ENCODE measurements around the gene SPIC.
"Not testable (repeated sequence)": the region's sequence is repeated elsewhere in the genome, so short reads cannot be mapped to it uniquely, and the experiment has no call there.

The SPIC gene

DNA sequence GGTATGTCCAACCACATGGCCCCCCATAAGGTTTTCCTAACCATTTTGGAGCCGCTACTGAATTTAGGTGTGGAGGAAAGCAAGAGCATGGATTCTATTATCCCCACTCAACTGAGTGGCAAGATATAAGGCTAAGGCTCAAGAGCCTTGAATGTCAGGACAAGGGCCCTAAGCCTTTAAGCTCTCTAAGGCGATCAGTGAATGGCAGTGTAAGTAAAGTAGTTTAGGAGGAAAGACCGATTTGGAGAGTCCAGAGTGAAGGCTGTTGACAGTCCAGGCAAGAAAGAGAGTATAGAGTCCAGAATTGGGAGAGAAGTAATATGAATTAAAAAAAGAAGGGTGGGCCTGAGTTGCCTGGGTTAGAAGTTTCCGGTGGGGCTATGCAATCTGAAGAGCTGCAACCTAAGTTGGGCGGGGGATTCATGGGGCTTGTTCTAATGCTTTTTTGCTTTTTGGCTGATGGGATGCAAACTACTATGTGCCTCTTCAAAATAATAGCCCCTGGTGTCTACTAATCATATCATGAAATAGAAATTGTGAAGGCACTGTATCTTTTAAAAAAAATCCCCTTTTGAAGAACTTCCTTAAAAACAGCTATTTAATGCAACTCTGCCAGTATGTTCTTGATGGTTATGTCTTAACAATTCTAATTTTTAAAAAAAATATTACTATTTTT, at the start of gene SPIC:
SPIC (plus strand) TSS at position 626 of the 676 bp plus-strand sequence. CDS start 1,569 bp downstream, outside the sequence.
- no peak for DNase-seq (ENCODE audit: low read depth)

DNA sequence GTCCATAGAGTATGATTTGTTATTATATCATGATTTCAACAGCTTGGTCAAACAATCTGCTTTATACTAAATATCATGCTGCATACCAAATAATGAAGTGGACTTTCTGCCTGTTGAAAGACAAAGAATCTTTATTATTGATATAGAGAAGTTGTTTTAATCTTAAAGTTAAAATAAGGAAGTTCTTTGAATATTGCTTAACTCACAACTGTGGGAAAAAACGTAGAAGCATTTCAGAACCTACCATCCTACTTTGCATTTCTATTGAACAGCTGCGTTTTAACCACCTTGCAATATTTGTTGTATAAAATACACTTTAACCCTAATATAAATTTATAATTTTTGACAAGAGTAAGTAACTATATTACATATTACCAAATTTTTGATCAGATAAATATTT, 44.7 kb upstream of the SPIC start:
- no peak for DNase-seq (ENCODE audit: low read depth)

DNA sequence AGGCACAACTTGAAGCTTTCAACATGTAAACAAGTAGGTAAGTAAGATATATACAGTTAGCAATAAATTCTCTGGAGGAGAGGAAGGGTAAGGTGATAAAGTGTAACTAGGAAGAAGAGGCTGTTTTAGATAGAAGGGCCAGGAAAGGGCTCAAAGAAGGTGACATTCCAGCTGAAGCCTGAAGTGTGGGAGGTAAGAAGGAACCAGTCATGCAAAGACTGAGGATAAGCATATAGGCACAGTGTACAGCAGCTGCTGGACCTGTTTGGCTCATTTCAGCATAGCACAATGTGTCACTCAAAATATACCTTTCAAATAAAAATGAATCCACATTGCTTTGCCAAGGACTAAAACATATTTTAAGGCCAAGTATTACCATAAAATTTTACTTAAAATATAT, 39.0 kb upstream of the SPIC start:
- no peak for DNase-seq (ENCODE audit: low read depth)

DNA sequence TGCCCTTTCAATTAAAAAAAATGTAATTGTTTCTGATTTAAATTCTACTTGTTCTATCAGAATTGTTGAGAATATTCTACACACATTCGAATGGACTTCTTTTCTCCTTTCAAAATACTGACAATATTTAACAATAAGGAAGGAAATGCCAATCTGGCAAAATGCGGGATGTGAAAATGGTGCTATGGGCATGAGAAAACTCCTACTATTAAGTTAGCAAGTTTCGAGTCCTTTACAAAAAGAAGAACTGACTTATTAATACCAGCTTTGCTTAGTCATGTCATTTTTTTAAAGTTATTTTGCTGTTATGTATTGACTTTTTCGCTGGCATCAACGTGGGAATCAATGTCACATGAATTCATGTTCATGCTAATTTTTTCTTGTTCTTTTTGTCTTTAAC, 35.9 kb upstream of the SPIC start:
- DNase-seq (ENCODE audit: low read depth): no peak

DNA sequence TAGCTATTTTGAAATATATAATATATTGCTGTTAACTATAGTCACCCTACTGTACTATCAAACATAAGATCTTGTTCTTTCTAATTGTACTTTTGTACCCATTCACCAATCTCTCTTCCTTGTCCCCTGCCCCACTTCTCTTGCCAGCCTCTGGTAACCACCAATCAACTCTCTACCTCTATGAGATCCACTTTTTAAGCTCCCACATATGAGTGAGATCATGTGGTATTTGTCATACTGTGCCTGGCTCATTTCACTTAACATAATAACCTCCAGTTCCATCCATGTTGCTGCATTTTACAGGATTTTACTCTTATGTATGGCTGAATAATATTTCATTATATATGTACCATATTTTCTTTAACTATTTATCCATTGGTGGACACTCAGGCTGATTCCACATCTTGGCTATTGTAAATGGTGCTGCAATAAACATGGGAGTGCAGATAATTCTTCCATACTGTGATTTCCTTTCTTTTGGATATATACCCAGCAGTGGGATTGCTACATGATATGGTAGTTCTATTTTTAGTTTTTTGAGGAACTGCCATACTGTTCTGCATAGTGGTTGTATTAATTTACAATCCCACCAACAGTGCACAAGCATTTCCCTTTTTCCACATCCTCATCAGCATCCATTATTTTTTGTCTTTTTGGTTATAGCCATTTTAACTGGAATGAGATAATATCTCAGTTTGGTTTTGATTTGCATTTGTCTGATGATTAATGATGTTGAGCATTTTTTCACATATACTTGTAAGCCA, 33.5 kb upstream of the SPIC start:
- DNase-seq (ENCODE audit: low read depth): no peak

DNA sequence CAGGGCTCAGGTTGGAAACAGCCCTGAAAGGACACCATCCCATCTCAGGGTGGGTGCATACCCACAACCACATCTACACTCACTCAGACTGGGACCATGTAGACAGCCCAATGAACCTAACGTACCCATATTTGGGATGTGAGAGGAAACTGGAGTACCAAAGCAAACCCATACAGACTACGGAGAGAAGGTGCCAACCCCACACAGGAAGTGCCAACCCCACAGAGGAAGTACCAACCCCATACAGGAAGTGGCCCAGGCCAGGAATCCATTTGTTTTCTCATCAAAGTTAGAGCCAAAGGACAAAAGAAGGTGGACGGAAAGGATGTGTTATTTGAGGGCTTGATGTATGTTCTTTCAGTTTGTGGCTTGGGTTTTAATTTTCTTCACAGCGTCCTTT, 19.5 kb upstream of the SPIC start:
- DNase-seq (ENCODE audit: low read depth): peak; percentile 12

DNA sequence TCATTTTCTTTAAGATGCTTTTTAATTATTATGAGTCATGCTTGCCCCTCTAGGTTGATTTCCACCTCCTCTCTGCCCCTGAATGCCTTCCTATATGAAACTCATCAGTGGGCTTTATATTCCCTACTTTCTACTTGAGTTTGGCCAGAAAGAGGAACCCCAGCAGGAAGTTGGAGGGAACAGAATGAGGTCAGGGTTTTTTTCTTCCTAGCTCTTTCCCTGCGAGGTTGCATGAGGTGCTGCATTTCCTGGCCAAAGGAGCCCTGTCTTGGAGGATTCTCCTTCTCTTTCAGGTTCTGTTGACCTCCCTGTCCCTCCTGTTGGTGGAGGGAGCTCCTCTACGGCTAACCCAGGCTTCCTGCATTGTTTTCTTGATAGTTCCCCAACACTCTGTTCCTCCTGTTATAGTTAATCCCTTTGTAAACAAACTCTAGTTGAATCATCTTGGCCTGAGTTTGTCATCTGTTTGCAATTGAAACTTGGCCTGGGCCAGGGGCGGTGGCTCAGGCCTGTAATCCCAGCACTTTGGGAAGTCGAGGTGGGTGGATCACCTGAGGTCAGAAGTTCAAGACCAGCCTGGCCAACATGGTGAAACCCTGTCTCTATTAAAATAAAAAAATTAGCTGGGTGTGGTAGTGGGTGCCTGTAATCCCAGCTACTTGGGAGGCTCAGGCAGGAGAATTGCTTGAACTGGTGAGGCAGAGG, 15.3 kb upstream of the SPIC start:
- DNase-seq (ENCODE audit: low read depth): no peak

DNA sequence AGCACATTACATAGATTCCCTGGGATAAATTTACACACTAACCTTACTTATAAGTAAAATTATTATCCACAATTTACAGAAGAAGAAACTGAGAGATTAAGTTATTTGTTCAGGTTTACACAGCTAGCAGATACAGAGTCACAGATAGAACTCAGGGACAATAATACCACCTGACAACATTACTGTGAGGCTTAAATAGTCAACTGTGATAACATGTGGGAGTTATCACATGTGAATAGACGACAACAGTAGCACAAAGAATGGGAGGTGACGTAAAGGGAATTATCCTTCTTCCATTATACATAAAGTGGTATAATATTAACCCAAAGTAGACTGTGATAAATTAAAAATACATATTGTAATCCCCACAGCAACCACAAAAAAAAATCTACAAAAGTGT, 6.2 kb upstream of the SPIC start:
- no peak for DNase-seq (ENCODE audit: low read depth)

DNA sequence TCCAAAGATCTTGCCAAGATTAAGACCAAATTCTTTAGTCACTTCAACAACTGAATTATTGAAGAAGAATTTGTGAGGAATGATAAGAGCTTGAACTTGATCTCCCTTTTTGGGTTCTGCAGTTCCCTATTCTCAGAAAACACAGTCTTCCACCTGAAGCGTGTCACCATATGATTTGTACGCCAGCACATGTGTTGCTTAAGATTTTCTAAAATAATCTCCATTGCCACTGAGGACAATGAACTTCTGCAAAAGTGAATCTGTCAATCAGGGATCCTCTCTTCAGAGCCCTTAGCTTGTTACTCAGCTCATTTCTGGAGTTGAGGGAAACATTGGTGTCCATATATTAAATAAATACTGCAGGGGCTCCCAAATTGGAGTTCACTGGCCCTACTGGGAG, 4.2 kb upstream of the SPIC start:
- no peak for DNase-seq (ENCODE audit: low read depth)

DNA sequence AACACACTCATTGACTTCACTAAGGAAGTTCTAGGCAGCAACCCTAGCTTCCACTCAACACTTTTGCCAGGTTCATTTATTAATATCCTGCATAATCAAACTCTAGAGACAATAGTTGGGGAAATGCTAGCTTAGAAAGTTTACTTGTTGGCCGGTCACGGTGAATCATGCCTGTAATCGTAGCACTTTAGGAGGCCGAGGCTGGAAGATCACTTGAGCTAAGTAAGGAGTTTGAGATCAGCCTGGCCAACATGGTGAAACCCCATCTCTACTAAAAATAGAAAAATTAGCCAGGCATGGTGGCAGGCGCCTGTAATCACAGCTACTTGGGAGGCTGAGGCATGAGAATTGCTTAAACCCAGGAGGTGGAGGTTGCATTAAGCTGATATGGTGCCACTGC, 3.3 kb upstream of the SPIC start:
- DNase-seq (ENCODE audit: low read depth): not testable (repeated sequence)

DNA sequence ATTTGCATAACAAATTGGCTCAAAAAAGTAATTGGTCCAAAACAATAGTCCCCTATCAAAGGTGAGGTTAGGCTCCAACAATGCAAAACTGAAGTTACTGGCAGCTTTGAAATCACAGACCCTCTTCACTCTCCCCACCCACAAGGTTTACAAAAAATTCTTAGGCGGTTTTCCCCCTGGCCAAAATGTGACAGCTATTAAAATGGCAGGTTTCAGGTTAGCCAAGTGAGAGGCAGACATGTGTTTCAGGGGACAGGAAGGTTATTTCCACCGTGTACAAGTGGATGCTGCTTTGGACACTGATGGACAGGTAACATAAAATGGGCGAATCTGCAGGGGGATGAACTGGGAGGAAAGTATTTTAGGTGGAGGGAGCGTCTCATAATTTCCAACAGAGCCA, 888 bp upstream of the SPIC start:
- no peak for DNase-seq (ENCODE audit: low read depth)

DNA sequence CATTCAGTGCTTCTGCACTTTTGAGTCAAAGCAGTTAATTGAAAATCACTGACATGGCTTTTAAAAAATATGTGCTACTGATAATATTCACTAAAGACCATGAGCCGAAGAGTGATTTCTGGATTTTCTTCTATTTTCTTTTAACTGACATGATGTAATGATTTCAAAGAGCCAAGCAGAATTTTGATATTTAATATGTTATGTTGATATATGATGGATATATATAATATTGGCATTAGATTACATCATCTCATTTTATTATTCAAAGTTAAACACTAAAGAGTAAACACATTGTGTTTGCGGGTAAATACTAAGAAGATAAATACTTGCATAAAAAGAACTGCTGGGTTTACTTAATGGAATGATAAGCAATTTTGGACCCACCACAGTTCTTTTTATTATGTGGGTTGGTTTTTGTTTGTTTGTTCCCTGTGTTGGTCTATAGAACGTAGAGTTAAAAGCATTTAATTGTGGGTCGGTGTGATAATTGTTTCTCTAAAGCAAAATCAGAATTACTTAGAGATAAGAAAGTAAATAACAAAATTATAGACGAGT, 692 bp downstream of the SPIC start:
- DNase-seq (ENCODE audit: low read depth): no peak

DNA sequence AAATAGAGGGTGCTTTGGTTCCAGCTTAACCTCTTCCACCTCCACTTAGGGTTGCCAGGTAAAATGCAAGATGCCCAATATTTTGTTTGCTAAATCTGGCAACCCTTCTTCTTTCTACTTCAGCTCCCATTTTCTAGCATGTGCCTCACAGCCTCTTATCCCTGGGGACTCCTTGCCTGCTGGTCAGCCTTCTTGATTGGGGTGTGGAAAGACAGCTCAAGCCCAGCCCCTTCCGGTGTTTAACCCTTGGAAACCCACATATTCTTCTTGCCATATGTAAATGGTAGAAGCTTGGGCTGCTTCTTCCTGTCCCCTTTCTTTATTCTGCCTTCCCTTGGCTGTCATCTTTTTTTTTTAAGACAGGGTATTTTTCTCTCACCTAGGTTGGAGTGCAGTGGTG, 5.7 kb downstream of the SPIC start:
- DNase-seq (ENCODE audit: low read depth): no peak

DNA sequence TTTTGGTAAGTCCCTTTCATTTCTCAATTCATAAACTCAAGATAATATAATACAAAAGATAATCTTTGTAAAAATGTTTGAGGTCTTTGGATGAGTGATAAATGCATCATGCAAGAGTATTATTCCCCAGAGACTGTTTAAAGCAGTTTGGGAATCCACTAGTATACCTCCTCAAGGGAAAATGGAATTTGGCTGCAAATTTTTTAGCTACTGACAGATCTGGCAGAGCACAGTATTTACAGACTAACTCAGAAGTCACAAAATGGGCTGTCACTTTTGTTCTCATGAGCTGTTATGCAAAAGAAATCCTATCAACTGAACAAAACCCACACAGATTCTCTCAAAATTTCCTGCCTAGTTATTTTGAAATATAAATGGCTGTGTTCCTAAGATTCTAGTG, 9.9 kb downstream of the SPIC start:
- no peak for DNase-seq (ENCODE audit: low read depth)

DNA sequence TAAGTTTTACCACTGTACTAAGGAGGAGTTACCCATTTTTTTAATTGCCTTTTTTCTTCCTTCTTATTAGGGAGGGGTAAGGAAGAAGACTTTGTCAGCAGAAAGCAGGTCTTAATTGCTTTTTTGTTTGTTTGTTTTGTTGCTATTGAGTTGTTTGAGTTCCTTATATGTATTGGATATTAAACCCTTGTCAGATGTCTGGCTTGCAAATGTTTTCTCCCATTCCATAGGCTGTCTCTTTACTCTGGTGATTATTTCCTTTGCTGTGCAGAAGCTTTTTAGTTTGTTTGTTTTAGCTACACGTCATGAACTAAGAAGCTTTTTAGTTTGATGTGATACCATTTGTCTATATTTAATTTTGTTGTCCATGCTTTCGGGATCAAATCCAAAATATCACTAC, 13.3 kb downstream of the SPIC start:
- DNase-seq (ENCODE audit: low read depth): no peak

DNA sequence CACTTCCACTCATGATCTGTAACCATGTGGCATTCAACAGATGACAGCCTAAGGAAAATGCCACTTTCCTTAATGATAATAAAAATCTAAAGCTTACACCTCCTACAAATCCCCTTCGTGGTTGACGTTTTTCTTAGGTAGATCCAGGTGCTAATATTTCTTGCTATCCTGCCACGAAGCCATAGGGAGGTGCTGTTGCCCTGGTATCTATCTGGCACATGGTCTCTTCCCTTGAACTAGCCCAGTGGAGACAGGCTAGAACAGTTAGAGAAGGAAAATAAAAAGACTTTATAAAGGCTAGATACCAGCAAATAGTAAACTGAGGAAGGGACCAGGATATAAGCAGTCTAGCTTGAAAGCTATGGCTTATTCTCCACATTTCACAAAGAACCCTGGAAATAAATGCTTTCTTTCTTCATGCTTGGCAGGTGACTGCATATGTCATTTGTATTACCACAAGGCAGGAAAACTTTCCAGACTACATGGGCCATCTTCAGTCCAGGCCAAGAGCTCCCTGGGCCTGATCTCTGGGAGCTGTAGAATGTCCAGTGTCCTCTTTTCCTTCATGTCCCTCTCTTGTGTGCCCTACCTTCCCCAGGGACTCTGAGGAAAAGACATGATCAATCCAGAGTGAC, 15.3 kb downstream of the SPIC start:
- no peak for DNase-seq (ENCODE audit: low read depth)

DNA sequence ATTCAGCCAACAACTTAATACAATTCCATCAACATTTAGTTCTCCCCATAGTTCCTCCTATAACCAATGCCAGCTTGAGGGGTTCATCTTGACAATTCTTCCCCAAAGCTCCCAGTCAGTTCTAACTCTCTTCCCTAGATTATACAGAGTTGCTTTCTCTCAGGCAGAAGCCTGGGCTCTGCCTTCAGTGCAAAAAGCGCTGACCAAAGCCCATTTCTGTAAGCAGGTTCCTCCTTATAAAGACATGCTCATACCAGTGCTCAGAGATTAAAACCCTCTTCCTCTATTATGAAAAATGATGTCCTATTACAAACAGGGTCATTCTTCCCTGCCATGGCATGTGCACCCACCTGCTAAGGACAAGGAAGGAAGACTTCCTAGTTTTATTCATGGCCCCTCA, 16.2 kb downstream of the SPIC start:
- DNase-seq (ENCODE audit: low read depth): no peak

DNA sequence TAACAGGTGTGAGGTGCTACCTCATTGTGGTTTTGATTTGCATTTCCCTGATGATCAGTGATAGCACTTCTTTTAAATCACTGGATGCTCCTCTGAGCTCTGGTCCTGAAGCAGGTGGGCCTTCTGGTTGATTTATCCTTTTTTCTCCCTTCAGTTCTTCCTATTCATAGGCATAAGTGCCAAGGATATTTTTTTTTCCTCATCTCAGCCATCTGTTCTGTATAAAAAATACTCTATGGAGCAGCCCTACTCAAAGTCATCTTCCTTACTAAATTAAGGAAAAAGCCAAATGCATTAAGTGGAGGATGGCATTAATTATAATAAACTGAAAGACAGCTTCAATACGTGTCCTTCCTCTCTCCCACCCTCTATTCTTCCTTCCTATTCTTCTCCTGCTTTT, 18.4 kb downstream of the SPIC start:
- no peak for DNase-seq (ENCODE audit: low read depth)

DNA sequence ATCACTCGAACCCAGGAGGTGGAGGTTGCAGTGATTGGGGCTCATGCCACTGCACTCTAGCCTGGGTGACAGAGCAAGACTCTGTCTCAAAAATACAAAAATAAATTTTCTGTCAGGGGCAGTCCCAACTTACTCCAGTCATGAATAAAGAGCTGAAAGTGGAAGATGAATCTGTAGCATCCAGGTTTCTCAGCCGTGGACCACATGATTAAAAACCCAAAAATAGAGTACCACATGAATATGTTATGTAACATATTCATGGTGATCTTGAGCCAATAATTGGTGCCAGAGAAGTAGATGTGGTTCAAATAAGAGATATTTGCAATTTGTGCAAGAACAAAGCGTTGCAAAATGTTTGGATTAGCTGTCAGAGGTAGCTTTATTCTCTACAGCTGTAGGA, 23.1 kb downstream of the SPIC start:
- no peak for DNase-seq (ENCODE audit: low read depth)

DNA sequence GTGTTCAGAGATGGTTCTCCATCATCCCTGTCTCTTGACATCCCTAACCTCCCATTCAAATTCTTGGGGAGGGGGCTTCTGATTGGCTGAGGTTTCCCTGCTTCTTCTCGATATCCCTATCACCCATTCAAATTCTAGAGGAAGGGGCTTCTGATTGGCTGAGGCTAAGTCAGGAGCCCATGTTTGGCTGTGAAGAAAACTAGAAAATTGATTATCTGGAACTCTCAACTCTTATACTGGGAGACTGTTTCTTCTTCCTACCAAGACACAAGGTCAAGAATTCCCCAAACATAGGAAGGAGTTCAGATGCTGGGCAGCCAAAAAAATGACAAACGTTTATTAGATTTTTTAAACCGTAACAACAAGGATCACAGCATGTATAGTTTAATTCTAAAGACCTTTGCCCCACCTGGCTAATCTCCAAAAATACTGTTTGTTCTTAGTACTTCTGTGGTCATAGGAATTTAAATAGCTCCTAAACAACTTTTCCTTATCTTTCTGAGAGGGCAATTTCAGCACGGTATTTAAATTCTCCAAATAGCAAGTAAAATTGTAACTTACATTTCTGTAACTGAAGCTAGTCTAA, 26.4 kb downstream of the SPIC start:
- no peak for DNase-seq (ENCODE audit: low read depth)

DNA sequence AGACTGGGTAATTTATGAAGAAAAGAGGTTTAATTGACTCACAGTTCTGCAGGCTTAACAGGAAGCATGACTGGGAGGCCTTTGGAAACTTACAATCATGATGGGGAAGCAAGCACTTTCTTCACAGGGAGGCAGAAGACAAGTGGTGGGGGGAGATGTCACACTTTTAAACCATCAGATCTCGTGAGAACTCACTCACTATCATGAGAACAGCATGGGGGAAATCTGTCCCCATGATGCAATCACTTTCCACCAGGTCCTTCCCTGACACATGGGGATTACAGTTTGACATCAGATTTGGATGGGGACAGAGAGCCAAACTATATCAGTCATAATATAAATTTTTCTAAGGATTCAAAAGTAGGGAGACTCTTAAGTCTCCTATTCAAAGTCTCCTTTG, 46.0 kb downstream of the SPIC start:
- no peak for DNase-seq (ENCODE audit: low read depth)

DNA sequence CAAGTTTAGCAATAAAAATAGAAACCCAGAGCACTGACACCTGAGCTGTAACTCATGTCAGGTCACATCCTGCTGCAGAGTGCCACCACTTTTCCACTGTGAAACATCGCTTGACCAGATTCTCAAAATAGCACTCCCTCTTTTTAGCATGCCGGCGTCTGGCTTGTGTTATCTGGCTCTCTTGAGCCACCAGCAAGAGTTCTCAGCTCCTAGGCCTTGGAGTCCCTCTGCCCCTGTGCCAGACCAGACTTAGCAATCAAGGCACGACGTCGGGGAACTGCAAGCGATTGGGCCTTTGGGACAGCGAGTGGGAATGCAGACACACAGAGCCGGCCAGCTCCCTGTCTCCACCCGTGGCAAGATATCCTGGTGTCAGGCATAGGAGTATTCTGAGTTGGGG, 52.5 kb downstream of the SPIC start:
- no peak for DNase-seq (ENCODE audit: low read depth)

Measured in stimulated activated CD8-positive, alpha-beta memory T cell treated with anti-CD3 and anti-CD28 coated beads, Interleukin-4, amount 100 ng/mL, for 24 hours (primary cell).